Muscle layer of colon (tissue), 2 donors: Measurements from ENCODE around the gene APOD.
"Not testable (repeated sequence)": the region's sequence is repeated elsewhere in the genome, so short reads cannot be mapped to it uniquely, and the experiment has no call there.

Experiments used
- H3K27ac ChIP-seq: one replicate; pipeline ENCODE4 v1.7.0; 2013; ENCODE audit warnings: low read depth, mild to moderate bottlenecking, low read length, moderate library complexity
- H3K27me3 ChIP-seq, 2 donors: one replicate each; pipeline ENCODE4 v1.7.0; 2013; ENCODE audit warnings: low read length in 2 of 2, mild to moderate bottlenecking in 2 of 2; ENCODE audit not compliant: insufficient read depth in 2 of 2, control insufficient read depth in 1 of 2
- H3K36me3 ChIP-seq: one replicate; pipeline ENCODE4 v1.7.0; 2013; ENCODE audit warnings: mild to moderate bottlenecking, low read length; ENCODE audit not compliant: insufficient read depth
- H3K4me1 ChIP-seq: one replicate; pipeline ENCODE4 v1.7.0; 2013; ENCODE audit warnings: mild to moderate bottlenecking, low read length; ENCODE audit not compliant: insufficient read depth
- H3K4me3 ChIP-seq, 2 donors: one replicate each; pipeline ENCODE4 v1.7.0; 2013; ENCODE audit warnings: low read length in 2 of 2, low read depth in 1 of 2, mild to moderate bottlenecking in 1 of 2, moderate library complexity in 1 of 2
- H3K9ac ChIP-seq: one replicate; pipeline ENCODE4 v1.7.0; 2013; ENCODE audit warnings: low read length
- H3K9me3 ChIP-seq: one replicate; pipeline ENCODE4 v1.7.0; 2013; ENCODE audit warnings: mild to moderate bottlenecking, low read length
- donor health status: abdominal sarcoma.
- donor health status: Adenocarcinoma of cecum.

The APOD gene

DNA sequence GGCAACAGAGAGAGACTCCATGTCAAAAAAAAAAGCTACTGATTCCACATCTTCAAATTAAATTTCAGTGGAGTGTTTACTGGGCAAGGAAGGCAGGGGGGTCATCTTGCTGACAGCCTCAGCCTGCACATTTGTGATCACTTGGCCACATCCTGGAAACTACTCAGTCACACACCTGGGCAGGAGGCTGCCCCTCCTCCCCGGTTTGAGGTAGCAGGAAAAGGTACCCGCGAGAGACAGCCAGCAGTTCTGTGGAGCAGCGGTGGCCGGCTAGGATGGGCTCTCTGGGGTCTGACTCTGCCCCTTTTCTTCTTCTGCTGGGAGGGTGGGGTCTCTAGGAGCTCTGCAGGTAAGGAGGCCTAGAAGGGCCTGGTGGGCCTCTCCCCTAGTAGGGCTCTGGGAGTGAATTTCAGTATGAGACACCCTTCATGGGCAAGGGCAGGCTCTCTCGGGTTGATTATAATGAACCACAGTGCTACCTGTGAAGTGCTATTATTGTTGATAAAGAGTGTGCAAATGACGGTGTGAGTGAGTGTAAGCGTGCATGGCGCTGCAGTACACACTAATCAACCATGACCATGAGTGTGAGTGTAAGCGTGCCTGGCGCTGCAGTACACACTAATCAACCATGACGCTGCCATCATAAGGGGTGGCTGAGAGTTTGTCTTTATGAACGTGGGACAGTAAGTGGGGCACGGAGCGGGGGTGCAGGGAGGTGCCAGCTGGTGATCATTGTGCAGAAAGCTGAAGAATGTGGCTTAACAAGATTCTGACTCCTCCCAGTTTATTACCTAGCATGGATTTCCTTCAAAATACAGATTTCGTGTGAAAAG is 31.1 kb upstream of the APOD start:
- H3K9me3 ChIP-seq, H3K27me3 ChIP-seq, H3K36me3 ChIP-seq, H3K9ac ChIP-seq, H3K4me1 ChIP-seq, H3K4me3 ChIP-seq, H3K27ac ChIP-seq: not testable (repeated sequence)

GRCh38 chr3:195613468-195614069 is 29.8 kb upstream of the APOD start:
- no peaks in the 10 kb centered on the region for H3K9me3 ChIP-seq
- H3K27me3 ChIP-seq: no peaks in the 10 kb centered on the region
- no peaks in the 10 kb centered on the region for H3K4me1 ChIP-seq
- no peak overlapping the region for H3K4me3 ChIP-seq
- H3K27ac ChIP-seq: no peak overlapping the region
- H3K9ac ChIP-seq: no peak overlapping the region
- no peaks in the 10 kb centered on the region for H3K36me3 ChIP-seq

DNA sequence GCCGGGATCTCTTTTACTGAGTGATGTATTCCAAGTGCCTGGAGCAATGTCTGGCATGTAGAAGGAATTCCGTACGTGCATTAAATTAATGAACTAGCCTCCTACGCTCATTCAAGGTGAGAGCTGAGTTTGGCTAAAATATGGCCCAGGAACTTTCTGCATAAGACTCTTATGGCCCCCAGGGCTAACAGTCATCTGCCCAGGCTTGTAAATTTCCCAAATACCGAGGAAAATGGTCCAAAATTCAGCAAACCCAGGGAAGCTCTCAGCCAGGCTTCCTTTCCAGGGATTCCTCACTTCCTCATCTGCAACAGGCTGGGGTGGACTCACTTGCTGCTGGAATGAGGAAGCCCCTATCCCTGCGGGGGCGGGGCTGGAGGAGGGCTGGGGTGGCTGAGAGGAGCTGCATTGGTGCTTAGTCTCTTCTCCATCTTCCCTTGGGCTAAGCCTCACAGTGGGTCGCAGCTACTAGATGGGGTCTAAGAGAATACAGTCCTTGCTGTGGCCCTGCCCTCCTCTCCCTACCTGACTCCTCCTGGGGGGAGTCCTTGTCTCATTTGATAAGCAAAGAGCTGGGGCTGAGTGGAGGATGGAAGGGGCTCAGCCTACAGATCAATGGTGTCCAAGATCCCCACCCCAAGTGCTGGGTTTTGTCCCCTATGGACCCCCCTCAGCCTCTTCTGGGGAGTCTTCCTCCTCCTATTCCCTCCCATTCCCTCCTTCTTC is 28.5 kb upstream of the APOD start:
- Histone ChIP-seq H3K4me1 (no peaks in the 10 kb centered on the region), H3K9ac (no peak overlapping the region), H3K36me3 (no peaks in the 10 kb centered on the region), H3K4me3 (no peak overlapping the region), H3K9me3 (no peaks in the 10 kb centered on the region), H3K27ac (no peak overlapping the region), H3K27me3 (no peaks in the 10 kb centered on the region)

DNA sequence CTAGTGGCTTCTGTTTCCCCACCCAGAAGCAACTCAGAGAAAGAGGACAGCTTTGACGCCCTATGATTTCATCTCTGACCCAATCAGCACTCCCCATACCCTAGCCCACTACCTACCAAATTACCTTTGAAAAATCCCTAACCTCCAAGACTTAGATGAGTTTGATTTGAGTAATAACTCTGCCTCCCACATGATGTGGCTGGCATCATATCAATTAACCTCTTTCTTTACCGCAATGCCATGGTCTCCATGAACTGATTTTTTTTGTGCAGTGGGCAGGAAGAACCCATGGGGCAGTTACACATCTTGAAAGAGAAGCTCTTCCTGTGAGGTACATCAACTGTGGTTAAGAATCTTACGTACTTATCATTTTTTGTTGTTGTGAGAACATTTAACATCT is 25.5 kb upstream of the APOD start:
- Histone ChIP-seq H3K4me1 (no peaks in the 10 kb centered on the region), H3K4me3 (no peak overlapping the region), H3K9me3 (no peaks in the 10 kb centered on the region), H3K27me3 (no peaks in the 10 kb centered on the region), H3K9ac (no peak overlapping the region), H3K27ac (no peak overlapping the region), H3K36me3 (no peaks in the 10 kb centered on the region)

DNA sequence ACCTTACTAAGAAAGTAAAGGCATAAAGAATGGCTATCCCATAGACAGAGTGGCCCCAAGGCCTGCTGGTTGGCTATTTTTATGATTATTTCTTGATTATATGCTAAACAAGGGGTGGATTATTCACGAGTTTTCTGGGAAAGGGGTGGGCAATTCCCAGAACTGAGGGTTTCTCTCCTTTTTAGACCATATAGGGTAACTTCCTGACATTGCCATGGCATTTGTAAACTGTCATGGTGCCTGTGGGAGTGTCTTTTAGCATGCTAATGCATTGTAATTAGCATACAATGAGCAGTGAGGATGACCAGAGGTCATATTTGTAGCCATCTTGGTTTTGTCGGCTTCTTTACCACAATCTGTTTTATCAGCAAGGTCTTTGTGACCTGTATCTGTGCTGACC is 18.0 kb upstream of the APOD start:
- not testable (repeated sequence) for H3K9me3 ChIP-seq, H3K27me3 ChIP-seq, H3K27ac ChIP-seq, H3K9ac ChIP-seq, H3K36me3 ChIP-seq, H3K4me1 ChIP-seq, H3K4me3 ChIP-seq

DNA sequence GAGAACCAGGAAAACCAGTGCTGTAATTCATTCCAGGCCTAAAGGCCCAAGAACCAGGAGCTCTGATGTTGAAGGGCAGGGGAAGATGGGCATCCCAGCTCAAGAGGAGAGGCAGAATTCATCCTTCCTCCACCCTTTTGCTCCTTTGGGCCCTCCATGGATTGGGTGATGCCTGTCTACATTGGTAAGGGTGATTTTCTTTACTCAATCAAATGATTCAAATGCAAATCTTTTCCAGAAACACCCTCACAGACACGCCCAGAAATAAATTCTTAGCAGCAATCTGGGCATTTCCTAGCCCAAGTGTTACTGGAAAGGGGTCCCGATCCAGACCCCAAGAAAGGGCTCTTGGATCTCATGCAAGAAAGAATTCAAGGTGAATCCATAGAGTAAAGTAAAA is 17.6 kb upstream of the APOD start:
- no peaks in the 10 kb centered on the region for H3K27me3 ChIP-seq
- H3K4me1 ChIP-seq: no peaks in the 10 kb centered on the region
- no peak overlapping the region for H3K9ac ChIP-seq

DNA sequence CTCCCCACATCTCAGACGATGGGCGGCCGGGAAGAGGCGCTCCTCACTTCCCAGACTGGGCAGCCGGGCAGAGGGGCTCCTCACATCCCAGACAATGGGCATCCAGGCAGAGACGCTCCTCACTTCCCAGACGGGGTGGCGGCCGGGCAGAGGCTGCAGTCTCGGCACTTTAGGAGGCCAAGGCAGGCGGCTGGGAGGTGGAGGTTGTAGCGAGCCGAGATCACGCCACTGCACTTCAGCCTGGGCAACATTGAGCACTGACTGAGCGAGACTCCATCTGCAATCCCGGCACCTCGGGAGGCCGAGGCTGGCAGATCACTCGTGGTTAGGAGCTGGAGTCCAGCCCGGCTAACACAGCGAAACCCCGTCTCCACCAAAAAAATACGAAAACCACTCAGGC is 16.2 kb upstream of the APOD start:
- not testable (repeated sequence) for H3K4me3 ChIP-seq, H3K9me3 ChIP-seq, H3K36me3 ChIP-seq, H3K27ac ChIP-seq, H3K27me3 ChIP-seq, H3K9ac ChIP-seq, H3K4me1 ChIP-seq

More for the DNA sequence above, 17.6 kb upstream of the APOD start:
- H3K36me3 ChIP-seq: no peaks in the 10 kb centered on the region
- H3K9me3 ChIP-seq: no peaks in the 10 kb centered on the region
- no peak overlapping the region for H3K4me3 ChIP-seq
- H3K27ac ChIP-seq: no peak overlapping the region

DNA sequence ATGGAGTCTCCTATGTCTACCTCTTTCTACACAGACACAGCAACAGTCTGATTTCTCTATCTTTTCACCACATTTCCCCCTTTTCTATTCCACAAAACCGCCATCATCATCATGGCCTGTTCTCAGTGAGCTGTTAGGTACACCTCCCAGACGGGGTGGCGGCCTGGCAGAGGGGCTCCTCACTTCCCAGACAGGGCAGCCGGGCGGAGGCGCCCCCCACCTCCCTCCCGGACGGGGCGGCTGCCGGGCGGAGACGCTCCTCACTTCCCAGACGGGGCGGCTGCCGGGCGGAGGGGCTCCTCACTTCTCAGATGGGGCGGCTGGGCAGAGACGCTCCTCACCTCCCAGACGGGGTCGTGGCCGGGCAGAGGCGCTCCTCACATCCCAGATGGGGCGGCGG is 15.8 kb upstream of the APOD start:
- H3K36me3 ChIP-seq, H3K9me3 ChIP-seq, H3K4me1 ChIP-seq, H3K9ac ChIP-seq, H3K4me3 ChIP-seq, H3K27me3 ChIP-seq, H3K27ac ChIP-seq: not testable (repeated sequence)

DNA sequence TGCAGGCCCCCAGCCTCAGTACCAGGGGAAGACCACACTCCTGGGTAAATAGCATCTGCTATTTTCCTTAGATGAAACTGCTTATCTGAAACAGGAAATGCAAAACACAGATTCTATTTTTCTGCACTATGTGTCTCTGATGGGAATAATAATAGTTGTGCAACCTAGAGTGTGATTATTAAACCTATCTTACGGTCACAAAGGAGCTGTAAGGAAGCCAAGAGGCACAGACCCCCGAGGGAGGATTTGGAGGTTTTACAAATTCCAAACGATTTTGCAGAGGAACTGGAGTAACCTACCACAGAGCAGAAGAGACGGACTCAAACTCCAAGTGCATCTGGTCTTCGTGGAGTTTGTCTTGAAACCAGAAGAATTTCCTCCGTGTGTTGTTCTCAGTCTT is 14.1 kb upstream of the APOD start:
- H3K27ac ChIP-seq: no peak overlapping the region

DNA sequence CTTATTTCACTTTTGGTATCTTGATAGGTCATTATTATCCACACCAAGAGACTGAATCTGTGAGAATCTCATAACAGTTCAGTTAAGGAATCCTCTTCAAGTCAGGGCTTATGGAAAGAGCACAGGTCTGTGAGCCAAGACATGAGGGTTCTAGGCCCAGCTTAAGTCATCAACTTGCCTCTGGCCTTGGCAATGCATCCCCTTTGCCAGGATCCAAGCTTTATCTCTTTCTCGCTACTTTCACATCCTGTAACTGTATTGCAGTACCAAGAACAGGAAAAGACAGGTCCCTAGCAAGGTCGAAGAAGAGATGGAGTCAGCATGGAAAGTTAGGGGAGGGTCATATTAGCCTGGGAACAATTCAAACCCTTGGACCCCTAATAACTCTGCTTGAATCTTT is 13.5 kb upstream of the APOD start:
- Histone ChIP-seq H3K4me3 (no peak overlapping the region), H3K4me1 (no peaks in the 10 kb centered on the region), H3K27ac (no peak overlapping the region), H3K9ac (no peak overlapping the region), H3K9me3 (no peaks in the 10 kb centered on the region), H3K27me3 (no peaks in the 10 kb centered on the region), H3K36me3 (no peaks in the 10 kb centered on the region)

More for the DNA sequence above, 14.1 kb upstream of the APOD start:
- Histone ChIP-seq H3K36me3 (no peaks in the 10 kb centered on the region), H3K4me3 (no peak overlapping the region), H3K27me3 (no peaks in the 10 kb centered on the region), H3K9me3 (no peaks in the 10 kb centered on the region), H3K9ac (no peak overlapping the region), H3K4me1 (no peaks in the 10 kb centered on the region)

DNA sequence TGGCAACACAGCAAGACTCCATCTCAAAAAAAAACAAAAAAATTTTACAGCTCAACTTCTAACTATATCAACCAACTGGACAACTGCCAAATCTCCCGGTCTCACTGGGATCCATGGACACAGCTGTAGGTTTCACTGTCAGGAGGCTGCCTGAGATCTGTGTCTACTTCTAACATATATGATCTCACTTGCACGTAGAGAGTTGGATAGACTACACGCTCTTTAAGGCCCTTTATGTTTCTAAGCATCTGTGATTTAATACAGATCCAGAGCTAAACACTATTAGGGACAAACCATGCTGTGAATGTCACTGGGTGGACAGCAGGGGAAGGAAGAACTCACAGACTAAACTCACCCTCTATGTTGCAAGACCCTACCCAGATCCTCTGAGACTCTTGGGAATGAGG is 13.0 kb upstream of the APOD start:
- Histone ChIP-seq H3K4me1 (no peaks in the 10 kb centered on the region), H3K9me3 (no peaks in the 10 kb centered on the region), H3K27ac (no peak overlapping the region), H3K4me3 (no peak overlapping the region), H3K36me3 (no peaks in the 10 kb centered on the region), H3K27me3 (no peaks in the 10 kb centered on the region), H3K9ac (no peak overlapping the region)
